ENCODE data around the gene GNA12.

GNA12 gene

DNA sequence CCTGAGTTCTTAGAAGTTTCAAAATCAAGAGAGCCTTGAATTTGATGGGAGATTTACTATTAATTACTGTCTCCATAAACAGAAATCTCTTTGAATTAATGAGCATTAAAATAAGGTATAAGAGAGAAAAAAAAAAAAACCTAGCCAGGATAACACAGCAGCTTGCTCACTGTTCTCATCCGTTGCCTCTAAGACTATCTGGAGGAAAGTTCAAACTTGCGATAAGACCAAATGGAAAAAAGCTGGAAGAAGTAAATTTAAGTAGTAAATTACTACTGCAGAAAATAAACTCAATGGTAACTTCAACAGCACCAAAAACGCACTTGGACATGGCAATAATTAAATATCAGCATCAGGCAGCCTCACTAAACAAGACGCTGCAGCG, 36.7 kb downstream of the GNA12 start:
- TF ChIP-seq GABPA (IDR thresholded peaks at IDR 0.05; ENCODE audit: low read depth): no peak
- no peak for TF ChIP-seq POLR2AphosphoS5 (IDR thresholded peaks at IDR 0.05; ENCODE audit: low read depth)
- TF ChIP-seq, protein P1, sequence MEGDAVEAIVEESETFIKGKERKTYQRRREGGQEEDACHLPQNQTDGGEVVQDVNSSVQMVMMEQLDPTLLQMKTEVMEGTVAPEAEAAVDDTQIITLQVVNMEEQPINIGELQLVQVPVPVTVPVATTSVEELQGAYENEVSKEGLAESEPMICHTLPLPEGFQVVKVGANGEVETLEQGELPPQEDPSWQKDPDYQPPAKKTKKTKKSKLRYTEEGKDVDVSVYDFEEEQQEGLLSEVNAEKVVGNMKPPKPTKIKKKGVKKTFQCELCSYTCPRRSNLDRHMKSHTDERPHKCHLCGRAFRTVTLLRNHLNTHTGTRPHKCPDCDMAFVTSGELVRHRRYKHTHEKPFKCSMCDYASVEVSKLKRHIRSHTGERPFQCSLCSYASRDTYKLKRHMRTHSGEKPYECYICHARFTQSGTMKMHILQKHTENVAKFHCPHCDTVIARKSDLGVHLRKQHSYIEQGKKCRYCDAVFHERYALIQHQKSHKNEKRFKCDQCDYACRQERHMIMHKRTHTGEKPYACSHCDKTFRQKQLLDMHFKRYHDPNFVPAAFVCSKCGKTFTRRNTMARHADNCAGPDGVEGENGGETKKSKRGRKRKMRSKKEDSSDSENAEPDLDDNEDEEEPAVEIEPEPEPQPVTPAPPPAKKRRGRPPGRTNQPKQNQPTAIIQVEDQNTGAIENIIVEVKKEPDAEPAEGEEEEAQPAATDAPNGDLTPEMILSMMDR (IDR thresholded peaks at IDR 0.05; ENCODE audit: insufficient read depth, low read length): no peak
- TF ChIP-seq SPI1 (IDR thresholded peaks at IDR 0.05; ENCODE audit: borderline replicate concordance, low read depth): no peak
- TF ChIP-seq, protein P2, sequence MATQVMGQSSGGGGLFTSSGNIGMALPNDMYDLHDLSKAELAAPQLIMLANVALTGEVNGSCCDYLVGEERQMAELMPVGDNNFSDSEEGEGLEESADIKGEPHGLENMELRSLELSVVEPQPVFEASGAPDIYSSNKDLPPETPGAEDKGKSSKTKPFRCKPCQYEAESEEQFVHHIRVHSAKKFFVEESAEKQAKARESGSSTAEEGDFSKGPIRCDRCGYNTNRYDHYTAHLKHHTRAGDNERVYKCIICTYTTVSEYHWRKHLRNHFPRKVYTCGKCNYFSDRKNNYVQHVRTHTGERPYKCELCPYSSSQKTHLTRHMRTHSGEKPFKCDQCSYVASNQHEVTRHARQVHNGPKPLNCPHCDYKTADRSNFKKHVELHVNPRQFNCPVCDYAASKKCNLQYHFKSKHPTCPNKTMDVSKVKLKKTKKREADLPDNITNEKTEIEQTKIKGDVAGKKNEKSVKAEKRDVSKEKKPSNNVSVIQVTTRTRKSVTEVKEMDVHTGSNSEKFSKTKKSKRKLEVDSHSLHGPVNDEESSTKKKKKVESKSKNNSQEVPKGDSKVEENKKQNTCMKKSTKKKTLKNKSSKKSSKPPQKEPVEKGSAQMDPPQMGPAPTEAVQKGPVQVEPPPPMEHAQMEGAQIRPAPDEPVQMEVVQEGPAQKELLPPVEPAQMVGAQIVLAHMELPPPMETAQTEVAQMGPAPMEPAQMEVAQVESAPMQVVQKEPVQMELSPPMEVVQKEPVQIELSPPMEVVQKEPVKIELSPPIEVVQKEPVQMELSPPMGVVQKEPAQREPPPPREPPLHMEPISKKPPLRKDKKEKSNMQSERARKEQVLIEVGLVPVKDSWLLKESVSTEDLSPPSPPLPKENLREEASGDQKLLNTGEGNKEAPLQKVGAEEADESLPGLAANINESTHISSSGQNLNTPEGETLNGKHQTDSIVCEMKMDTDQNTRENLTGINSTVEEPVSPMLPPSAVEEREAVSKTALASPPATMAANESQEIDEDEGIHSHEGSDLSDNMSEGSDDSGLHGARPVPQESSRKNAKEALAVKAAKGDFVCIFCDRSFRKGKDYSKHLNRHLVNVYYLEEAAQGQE (IDR thresholded peaks at IDR 0.05; ENCODE audit: insufficient replicate concordance, low read depth): no peak
- H3K27me3 ChIP-seq (ENCODE audit: insufficient read depth, poor library complexity, severe bottlenecking): no peaks in the 10 kb centered on the region
- no peak overlapping the region for H3K27ac ChIP-seq (replicated peaks)
- H3K4me3 ChIP-seq (replicated peaks; ENCODE audit: insufficient read depth, low read length): no peak overlapping the region
- DNase-seq (ENCODE audit: low read depth in 1 of 2, low spot score in 1 of 2): no peak

DNA sequence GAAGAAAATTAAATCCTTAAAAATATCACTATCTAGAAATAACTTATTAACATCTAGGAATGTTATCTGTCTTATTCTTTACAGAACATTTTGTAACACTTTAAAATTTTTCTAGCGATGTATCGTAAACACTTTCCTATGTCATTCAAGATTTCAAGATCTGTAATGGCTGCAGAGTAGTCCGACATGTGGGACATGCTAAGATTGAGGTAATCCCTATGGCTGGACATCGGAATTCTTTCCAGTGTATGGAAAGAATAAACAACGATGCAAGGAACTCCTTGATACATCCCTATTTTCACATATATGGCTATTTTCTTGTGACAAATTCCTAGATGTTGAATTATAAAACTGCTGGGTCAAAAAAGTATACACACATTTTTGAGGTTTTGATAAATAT, 37.5 kb downstream of the GNA12 start:
- no peak for DNase-seq (ENCODE audit: low read depth in 1 of 2, low spot score in 1 of 2)
- TF ChIP-seq, protein P2 (IDR thresholded peaks at IDR 0.05; ENCODE audit: insufficient replicate concordance, low read depth): no peak
- TF ChIP-seq POLR2AphosphoS5 (IDR thresholded peaks at IDR 0.05; ENCODE audit: low read depth) (no peak), GABPA (IDR thresholded peaks at IDR 0.05; ENCODE audit: low read depth) (no peak), SPI1 (IDR thresholded peaks at IDR 0.05; ENCODE audit: borderline replicate concordance, low read depth) (no peak)
- TF ChIP-seq, protein P1 (IDR thresholded peaks at IDR 0.05; ENCODE audit: insufficient read depth, low read length): no peak
- Histone ChIP-seq H3K27ac (replicated peaks) (no peak overlapping the region), H3K27me3 (ENCODE audit: insufficient read depth, poor library complexity, severe bottlenecking) (no peaks in the 10 kb centered on the region), H3K4me3 (replicated peaks; ENCODE audit: insufficient read depth, low read length) (no peak overlapping the region)

GRCh38 chr7:2805213-2805944, 38.7 kb downstream of the GNA12 start:
- TF ChIP-seq GABPA (IDR thresholded peaks at IDR 0.05; ENCODE audit: low read depth): no peak
- TF ChIP-seq, protein P2 (IDR thresholded peaks at IDR 0.05; ENCODE audit: insufficient replicate concordance, low read depth): no peak
- no peak for TF ChIP-seq SPI1 (IDR thresholded peaks at IDR 0.05; ENCODE audit: borderline replicate concordance, low read depth)
- TF ChIP-seq, protein P1 (IDR thresholded peaks at IDR 0.05; ENCODE audit: insufficient read depth, low read length): no peak
- no peak for TF ChIP-seq POLR2AphosphoS5 (IDR thresholded peaks at IDR 0.05; ENCODE audit: low read depth)
- DNase-seq (ENCODE audit: low read depth in 1 of 2, low spot score in 1 of 2): no peak
- Histone ChIP-seq H3K4me3 (replicated peaks; ENCODE audit: insufficient read depth, low read length) (no peak overlapping the region), H3K27ac (replicated peaks) (no peak overlapping the region), H3K27me3 (ENCODE audit: insufficient read depth, poor library complexity, severe bottlenecking) (no peaks in the 10 kb centered on the region)

Measured in HL-60 (cell line).